ENCODE results near the gene STXBP1. TPM values are rescaled to one million over a fixed set of nuclear protein-coding genes. Genes with fewer than 3 reads are reported as not detected.
"Not testable (repeated sequence)": the region's sequence is repeated elsewhere in the genome, so short reads cannot be mapped to it uniquely, and the experiment has no call there.

STXBP1 gene
- total RNA-seq, 1 experiment from 2014 or later: 15.0 TPM

- no peak for DNase-seq (ENCODE audit: low read depth)
These were observed 2.9 kb downstream of the STXBP1 start for GRCh38 chr9:127614961-127615360.

DNA sequence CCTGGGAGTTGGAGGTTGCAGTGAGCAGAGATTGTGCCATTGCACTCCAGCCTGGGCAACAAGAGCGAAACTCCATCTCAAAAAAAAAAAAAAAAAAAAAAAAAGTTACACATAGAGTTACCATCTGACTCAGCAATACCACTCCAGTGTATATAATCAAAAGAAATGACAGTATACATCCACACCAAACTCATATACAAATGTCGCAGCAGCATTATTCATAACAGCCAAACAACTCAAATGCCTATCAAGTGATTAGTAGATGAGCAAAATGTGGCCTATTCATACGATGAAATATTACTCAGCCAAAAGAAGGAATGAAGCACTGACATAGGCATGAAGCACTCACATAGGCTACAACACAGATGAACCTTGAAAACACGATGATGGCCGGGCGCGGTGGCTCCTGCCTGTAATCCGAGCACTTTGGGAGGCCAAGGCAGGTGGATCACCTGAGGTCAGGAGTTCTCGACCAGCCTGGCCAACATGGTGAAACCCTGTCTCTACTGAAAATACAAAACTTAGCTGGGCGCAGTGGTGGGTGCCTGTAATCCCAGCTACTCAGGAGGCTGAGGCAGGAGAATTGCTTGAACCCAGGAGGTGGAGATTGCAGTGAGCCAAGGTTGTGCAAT is 9.4 kb downstream of the STXBP1 start:
- DNase-seq (ENCODE audit: low read depth): not testable (repeated sequence)

DNA sequence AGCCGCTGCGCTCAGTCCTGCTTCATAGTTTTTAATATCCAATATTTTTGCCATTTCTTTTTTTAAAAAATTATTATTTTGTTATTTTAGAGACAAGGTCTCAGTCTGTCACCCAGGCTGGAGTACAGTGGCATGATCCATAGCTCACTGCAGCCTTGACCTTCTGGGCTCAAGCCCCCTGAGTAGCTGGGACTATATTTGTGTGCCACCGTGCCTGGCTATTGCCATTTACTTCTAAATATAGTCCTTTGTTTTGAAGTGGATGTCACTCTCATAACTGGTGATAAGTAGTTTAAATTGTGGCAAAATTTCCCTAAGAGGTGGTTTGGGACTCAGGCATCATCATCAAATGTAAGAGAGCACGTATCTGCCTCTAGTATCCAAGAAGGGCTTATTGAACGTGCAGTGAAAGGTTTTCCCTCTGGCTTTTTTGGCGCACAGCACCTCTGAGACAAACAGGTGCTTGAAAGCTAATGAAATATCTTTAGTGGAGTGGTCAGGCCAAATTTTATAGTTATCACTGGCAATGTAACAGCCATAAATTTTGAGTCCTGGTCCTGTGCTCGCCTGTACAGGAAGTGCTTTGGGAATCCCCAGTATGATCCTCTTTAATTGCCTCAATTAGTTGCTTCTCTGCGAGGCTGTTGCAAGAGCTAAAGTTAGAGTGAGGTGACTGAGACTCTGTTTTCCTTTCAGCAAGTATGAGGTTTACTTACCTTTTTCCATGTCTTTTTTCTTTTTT is 14.8 kb downstream of the STXBP1 start:
- no peak for DNase-seq (ENCODE audit: low read depth)

GRCh38 chr9:127627494-127627855 is 15.4 kb downstream of the STXBP1 start:
- DNase-seq (ENCODE audit: low read depth): no peak

GRCh38 chr9:127628758-127629467 is 16.8 kb downstream of the STXBP1 start:
- DNase-seq (ENCODE audit: low read depth): no peak

GRCh38 chr9:127629468-127630081 is 17.5 kb downstream of the STXBP1 start:
- DNase-seq (ENCODE audit: low read depth): no peak

DNA sequence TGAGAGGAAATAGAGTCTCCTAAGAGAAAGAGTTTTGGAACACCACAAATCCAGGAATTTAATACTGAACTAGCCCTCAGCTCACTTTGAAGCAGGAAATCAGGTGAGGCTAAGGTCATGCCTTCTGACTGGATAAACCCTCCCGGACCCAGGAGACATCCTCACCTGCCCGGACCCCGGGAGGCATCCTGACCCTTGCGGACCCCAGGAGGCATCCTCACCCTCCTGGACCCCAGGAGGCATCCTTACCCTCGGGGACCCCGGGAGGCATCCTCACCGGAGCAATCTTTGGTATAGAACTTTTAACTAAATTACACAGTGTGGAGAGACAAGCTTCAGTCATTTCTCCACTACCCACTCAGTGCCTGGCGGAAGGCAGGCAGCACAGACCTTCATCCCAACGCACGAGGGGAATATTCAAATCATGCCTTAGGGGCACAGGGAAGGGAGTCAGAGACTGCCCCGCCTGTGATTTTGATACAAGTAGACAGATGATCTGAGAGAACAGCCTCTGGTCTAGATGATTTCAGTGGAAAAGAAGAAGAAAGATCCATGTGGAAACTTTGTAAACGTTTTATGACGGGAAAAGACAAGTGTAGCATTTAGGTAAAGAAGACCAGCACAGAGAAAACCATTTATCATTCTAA is 21.3 kb downstream of the STXBP1 start:
- no peak for DNase-seq (ENCODE audit: low read depth)

- DNase-seq (ENCODE audit: low read depth): no peak
These were observed 21.9 kb downstream of the STXBP1 start for GRCh38 chr9:127634021-127634420.

- DNase-seq (ENCODE audit: low read depth): peak; percentile 23
These were observed 22.6 kb downstream of the STXBP1 start for GRCh38 chr9:127634698-127635097.

DNA sequence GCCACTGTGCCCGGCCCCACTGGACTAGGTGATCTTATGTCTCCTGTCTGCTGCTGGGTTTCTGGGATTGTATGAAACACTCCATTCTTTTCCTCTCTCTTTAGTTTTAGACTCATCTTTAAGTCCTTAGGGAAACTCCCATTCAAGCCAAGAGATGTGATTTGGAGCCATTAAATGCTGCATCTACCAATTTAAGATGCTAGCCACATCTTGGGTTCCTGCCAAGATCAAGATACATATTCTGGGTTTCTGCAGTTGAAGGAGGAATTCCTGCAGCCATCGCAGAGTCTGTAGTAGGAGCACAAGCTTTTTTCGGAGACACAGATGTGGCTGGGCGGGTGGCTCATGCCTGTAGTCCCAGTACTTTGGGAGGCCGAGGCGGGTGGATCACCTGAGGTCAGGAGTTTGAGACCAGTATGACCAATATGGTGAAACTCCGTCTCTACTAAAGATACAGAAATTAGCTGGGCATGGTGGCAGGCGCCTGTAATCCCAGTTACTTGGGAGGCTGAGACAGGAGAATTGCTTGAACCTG is 23.2 kb downstream of the STXBP1 start:
- DNase-seq (ENCODE audit: low read depth): no peak

DNA sequence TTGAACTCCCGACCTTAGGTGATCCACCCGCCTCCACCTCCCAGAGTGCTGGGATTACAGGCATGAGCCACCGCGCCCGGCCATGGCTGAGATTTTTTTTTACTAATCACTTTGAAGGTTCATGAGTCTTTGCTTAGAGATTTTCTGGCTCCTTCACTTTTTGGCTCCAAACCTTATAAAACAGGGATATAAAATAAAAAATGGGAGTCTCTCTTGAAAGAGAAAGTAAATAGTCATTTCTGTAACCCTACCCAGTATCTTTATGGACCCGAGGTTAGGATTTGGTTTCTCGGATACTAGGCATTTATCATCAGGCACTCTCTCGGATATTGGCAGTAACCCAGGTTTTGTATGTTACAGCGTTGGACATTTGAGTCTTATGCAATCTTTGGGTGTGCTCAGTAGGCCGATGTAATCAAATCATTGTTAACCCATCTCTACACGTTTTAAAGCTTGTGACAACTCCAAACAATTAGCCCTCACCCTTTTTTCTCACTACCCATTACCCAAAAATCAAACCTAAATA is 25.3 kb downstream of the STXBP1 start:
- DNase-seq (ENCODE audit: low read depth): peak; percentile 61

- DNase-seq (ENCODE audit: low read depth): no peak
These were observed 28.9 kb downstream of the STXBP1 start for GRCh38 chr9:127640908-127641545.

DNA sequence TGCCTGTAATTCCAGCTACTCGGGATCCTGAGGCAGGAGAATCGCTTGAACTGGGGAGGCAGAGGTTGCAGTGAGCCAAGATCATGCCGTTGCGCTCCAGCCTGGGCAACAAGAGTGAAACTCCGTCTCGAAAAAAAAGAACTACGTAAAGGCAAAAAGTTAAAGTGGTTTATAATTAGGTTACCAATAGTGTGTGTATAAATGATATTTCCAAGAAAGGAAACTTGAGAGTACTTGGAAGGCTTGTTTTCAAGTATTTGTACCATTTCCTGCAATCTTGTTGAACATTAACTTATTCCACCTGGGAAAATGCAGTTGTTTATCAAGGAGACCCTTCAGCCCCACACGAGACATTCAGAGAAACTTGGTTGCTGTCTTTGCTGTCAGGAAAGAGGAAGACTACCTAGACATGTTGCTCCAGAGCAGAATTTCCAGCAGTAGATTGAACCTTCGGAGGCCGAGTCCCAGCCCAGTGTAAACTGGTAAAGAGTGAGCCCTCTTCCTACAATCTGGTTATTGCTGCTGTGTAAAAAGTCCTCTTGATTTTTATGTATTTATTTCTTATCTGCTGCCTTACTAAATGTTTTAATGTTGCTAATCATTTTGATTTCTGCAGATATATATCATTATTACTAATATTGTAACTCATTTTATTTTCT is 30.1 kb downstream of the STXBP1 start:
- no peak for DNase-seq (ENCODE audit: low read depth)

DNA sequence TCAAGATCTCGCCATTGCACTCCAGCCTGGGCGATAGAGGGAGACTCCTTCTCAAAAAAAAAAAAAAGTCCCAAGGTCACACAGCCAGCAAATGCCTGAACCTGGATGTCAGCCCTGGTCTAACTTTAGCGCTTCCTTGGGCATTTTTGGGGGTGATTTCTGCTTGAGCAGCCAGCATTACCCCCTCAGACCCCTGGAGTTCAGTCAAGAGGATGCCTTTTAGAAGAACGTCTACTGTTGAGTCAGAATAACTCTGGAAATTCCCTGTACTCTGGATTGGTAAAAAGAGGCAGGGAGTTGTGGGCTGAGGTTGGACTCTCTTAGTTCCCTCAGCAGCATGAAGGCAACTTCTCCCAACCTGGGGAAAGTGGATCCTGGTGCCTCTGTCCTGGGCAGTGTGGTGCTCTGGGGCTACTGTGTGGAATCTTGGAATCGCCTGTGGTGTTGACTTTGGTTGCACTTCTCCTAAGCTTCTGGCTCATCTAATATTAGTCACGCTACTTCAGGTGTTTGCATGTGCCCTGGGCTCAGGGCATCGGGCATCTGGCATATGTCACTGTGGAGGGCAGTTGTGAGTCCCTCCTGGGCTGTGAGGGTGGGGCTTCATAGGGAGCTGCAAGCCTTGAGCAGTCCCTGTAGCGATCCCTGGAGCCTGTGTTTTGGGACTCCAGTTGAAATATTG is 32.2 kb downstream of the STXBP1 start:
- no peak for DNase-seq (ENCODE audit: low read depth)

DNA sequence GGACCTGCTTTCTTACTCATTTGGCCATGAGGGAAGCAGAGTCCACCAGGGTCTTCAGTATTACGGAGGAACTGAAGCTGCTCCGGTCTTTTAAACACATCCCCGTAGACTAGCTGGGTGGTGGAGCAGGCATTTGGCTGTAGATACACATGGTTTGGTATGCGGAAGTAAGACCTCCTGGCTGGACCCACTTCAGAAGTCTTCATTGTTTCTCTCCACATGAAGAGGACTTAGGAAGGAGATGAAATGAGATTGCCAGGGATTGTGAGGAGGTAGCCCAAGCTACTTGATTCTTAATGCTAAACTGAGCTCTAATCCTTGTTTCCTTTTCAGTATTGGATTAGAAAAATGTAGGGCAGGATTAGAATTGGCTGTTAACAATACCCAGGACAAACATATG is 32.9 kb downstream of the STXBP1 start:
- DNase-seq (ENCODE audit: low read depth): no peak

- DNase-seq (ENCODE audit: low read depth): no peak
These were observed 35.4 kb downstream of the STXBP1 start for GRCh38 chr9:127647451-127647850.

DNA sequence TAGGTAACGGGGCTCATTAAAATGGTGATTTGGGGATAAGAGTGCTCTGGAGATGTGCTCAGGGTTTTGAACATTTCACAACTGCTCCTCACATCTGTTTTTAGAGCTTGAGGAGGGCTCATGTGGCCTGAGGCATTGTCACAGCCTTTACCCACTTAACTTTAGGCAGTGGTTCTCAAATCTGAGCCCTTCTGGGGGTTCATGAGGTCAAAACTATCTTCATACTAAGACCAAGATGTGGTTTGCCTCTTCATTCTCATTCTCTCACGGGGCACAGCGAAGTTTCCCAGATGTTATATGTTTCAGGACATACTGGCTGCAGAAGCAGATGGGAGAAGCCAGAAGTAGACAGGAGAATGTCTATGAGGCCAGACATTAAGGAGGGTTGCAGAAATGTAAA is 38.4 kb downstream of the STXBP1 start:
- no peak for DNase-seq (ENCODE audit: low read depth)

- no peak for DNase-seq (ENCODE audit: low read depth)
These were observed 39.9 kb downstream of the STXBP1 start for GRCh38 chr9:127651697-127652610.

DNA sequence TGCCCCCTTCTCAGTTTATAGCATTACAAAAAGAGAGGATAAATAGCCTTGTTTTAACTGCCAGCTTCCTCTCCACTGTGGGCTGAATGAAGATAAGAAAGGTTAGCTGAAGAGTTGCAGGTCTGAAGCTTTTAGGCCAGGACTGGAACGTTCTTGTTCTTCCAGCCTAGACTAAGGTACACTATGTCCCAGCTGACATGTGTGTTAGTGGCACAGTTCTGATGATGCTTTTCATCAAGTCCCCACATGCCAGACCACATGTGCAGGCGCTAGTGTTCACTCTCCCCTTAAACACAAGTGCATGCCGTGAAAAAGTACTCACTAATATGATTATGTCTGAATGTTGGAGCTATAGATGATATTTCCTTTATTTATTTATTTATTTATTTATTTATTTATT is 40.7 kb downstream of the STXBP1 start:
- no peak for DNase-seq (ENCODE audit: low read depth)

Data from M059J (cell line).